IMR-90 (cell line): ENCODE data around the gene TMEM245. TPM values are rescaled to one million over a fixed set of nuclear protein-coding genes. Genes with fewer than 3 reads are reported as not detected.

Experiments
- ATAC-seq: fragments of 200-7000 bp; cut with Tn5 transposase; 2 replicates; pipeline ENCODE4 v1.9.1; 2020; ENCODE audit warnings: low read depth, mild to moderate bottlenecking, moderate library complexity
- BruUV-seq: library from RNA; stranded (reverse); fragments of 400-500 nt; replicated peaks from 2 replicates; lab custom pipeline; 2021; lab: Mats Ljungman, UMichigan
- CTCF ChIA-PET: fragments of 300-600 bp; formaldehyde crosslinking; extraction: SDS; loops from one replicate; lab custom pipeline; 2021; ENCODE audit warnings: antibody characterized with exemption; lab: Yijun Ruan, JAX
- POLR2A ChIA-PET: fragments of 300-600 bp; sonication (Branson Sonifier 250); formaldehyde crosslinking; loops from one replicate; lab custom pipeline; 2022; ENCODE audit warnings: antibody characterized with exemption; ENCODE audit not compliant: unreplicated experiment; lab: Charles Lee
- DNase-seq: peaks from one replicate; pipeline ENCODE4 v3.0.0; 2013
- H2AFZ ChIP-seq: replicated peaks from 2 replicates; pipeline ENCODE3; 2013; ENCODE audit warnings: low read length, mild to moderate bottlenecking; ENCODE audit not compliant: poor library complexity
- H2AK5ac ChIP-seq: 2 replicates; pipeline ENCODE4 v1.6.1; 2013; ENCODE audit warnings: low read depth, low read length, inconsistent platforms
- H2AK9ac ChIP-seq: replicated peaks from 2 replicates; pipeline ENCODE3; 2013; ENCODE audit warnings: mild to moderate bottlenecking, low read depth, low read length, moderate library complexity; ENCODE audit not compliant: poor library complexity
- H2BK120ac ChIP-seq: 2 replicates; pipeline ENCODE4 v1.6.1; 2013; ENCODE audit warnings: low read depth, low read length, inconsistent platforms
- H2BK15ac ChIP-seq: 3 replicates; pipeline ENCODE4 v1.6.1; 2013; ENCODE audit warnings: low read depth, low read length, inconsistent platforms
- H2BK20ac ChIP-seq: 2 replicates; pipeline ENCODE4 v1.6.1; 2013; ENCODE audit warnings: low read depth, mild to moderate bottlenecking, inconsistent platforms, low read length, moderate library complexity
- H2BK5ac ChIP-seq: 2 replicates; pipeline ENCODE4 v1.6.1; 2013; ENCODE audit warnings: mild to moderate bottlenecking, low read depth, low read length, inconsistent platforms; ENCODE audit not compliant: poor library complexity, severe bottlenecking
- H3K14ac ChIP-seq: replicated peaks from 2 replicates; pipeline ENCODE4 v1.6.1; 2013; ENCODE audit warnings: low read depth, low read length, inconsistent platforms
- H3K18ac ChIP-seq: 2 replicates; pipeline ENCODE4 v1.6.1; 2013; ENCODE audit warnings: low read depth, low read length, control low read depth
- H3K23ac ChIP-seq: 2 replicates; pipeline ENCODE4 v1.6.1; 2013; ENCODE audit warnings: low read depth, low read length, inconsistent platforms
- H3K27ac ChIP-seq: 2 replicates; pipeline ENCODE4 v1.5.1; 2013; ENCODE audit warnings: mild to moderate bottlenecking, control low read depth, low read length; ENCODE audit not compliant: insufficient read depth
- H3K27me3 ChIP-seq: 2 replicates; pipeline ENCODE4 v1.6.1; 2013; ENCODE audit warnings: low read length; ENCODE audit not compliant: control insufficient read depth, insufficient read depth
- H3K36me3 ChIP-seq: 2 replicates; pipeline ENCODE4 v1.6.1; 2013; ENCODE audit warnings: low read length, mixed read lengths; ENCODE audit not compliant: control insufficient read depth, insufficient read depth
- H3K4ac ChIP-seq: 2 replicates; pipeline ENCODE4 v1.6.1; 2013; ENCODE audit warnings: low read depth, low read length, inconsistent platforms
- H3K4me1 ChIP-seq: 2 replicates; pipeline ENCODE4 v1.6.1; 2013; ENCODE audit warnings: low read length, mixed read lengths; ENCODE audit not compliant: control insufficient read depth, insufficient read depth
- H3K4me2 ChIP-seq: 2 replicates; pipeline ENCODE4 v1.6.1; 2013; ENCODE audit warnings: low read depth, mild to moderate bottlenecking, control low read depth, low read length, moderate library complexity
- H3K4me3 ChIP-seq: 2 replicates; pipeline ENCODE4 v1.5.1; 2013; ENCODE audit warnings: low read depth, mild to moderate bottlenecking, control low read depth, low read length, moderate library complexity; ENCODE audit not compliant: insufficient read depth
- H3K56ac ChIP-seq: 2 replicates; pipeline ENCODE4 v1.6.1; 2013; ENCODE audit warnings: low read length, inconsistent platforms; ENCODE audit not compliant: insufficient read depth; ENCODE audit errors: extremely low read depth
- H3K79me1 ChIP-seq, 2 experiments: 2 replicates each; pipeline ENCODE4 v1.6.1; 2013; ENCODE audit warnings: low read length in 2 of 2, inconsistent platforms in 1 of 2, low read depth in 1 of 2
- H3K9ac ChIP-seq: 2 replicates; pipeline ENCODE4 v1.6.1; 2013; ENCODE audit warnings: low read depth, low read length, control low read depth
- H3K9me1 ChIP-seq: 2 replicates; pipeline ENCODE4 v1.6.1; 2013; ENCODE audit warnings: low read length, inconsistent platforms; ENCODE audit not compliant: insufficient read depth
- H3K9me3 ChIP-seq: 2 replicates; pipeline ENCODE4 v1.6.1; 2013; ENCODE audit warnings: low read length; ENCODE audit not compliant: control insufficient read depth, insufficient read depth
- H4K20me1 ChIP-seq: 2 replicates; pipeline ENCODE4 v1.6.1; 2013; ENCODE audit warnings: low read length, inconsistent platforms; ENCODE audit not compliant: insufficient read depth
- H4K5ac ChIP-seq: 2 replicates; pipeline ENCODE4 v1.6.1; 2013; ENCODE audit warnings: mild to moderate bottlenecking, low read depth, low read length, control low read depth
- H4K8ac ChIP-seq, 2 experiments: 2 replicates each; pipeline ENCODE4 v1.6.1; 2013; ENCODE audit warnings: low read depth in 2 of 2, low read length in 2 of 2, control low read depth in 1 of 2, inconsistent platforms in 1 of 2
- H4K91ac ChIP-seq: 2 replicates; pipeline ENCODE4 v1.6.1; 2013; ENCODE audit warnings: low read depth, low read length, inconsistent platforms; ENCODE audit not compliant: insufficient read depth
- CEBPB ChIP-seq: IDR thresholded peaks from 2 replicates; pipeline ENCODE4 v1.6.1; 2012; ENCODE audit warnings: low read depth, low read length, improper control_type of control experiment
- CHD1 ChIP-seq: IDR thresholded peaks from 2 replicates; pipeline ENCODE4 v1.6.1; 2012; ENCODE audit warnings: low read depth, low read length, improper control_type of control experiment
- FOS ChIP-seq: fragments of 150-350 bp; IDR thresholded peaks from 2 replicates; pipeline ENCODE4 v1.6.1; 2016; ENCODE audit warnings: low read depth, low read length
- MAFK ChIP-seq: IDR thresholded peaks from 2 replicates; pipeline ENCODE4 v1.6.1; 2012; ENCODE audit warnings: low read depth, low read length, improper control_type of control experiment
- MAZ ChIP-seq: IDR thresholded peaks from 2 replicates; pipeline ENCODE4 v1.6.1; 2012; ENCODE audit warnings: low read depth, mild to moderate bottlenecking, low read length, improper control_type of control experiment, moderate library complexity, borderline replicate concordance
- NFE2L2 ChIP-seq: fragments of 150-350 bp; IDR thresholded peaks from 2 replicates; pipeline ENCODE4 v1.6.1; 2016; ENCODE audit warnings: low read depth, mild to moderate bottlenecking, low read length
- POLR2A ChIP-seq: IDR thresholded peaks from 2 replicates; pipeline ENCODE4 v1.6.1; 2012; ENCODE audit warnings: mild to moderate bottlenecking, low read depth, low read length
- RAD21 ChIP-seq: IDR thresholded peaks from 2 replicates; pipeline ENCODE4 v1.6.1; 2012; ENCODE audit warnings: low read length, improper control_type of control experiment
- RCOR1 ChIP-seq: IDR thresholded peaks from 2 replicates; pipeline ENCODE4 v1.6.1; 2012; ENCODE audit warnings: mild to moderate bottlenecking, low read length, improper control_type of control experiment; ENCODE audit not compliant: insufficient replicate concordance
- RFX5 ChIP-seq: IDR thresholded peaks from 2 replicates; pipeline ENCODE4 v1.8.0; 2012; ENCODE audit warnings: low read depth, mild to moderate bottlenecking, low read length, moderate library complexity
- SMC3 ChIP-seq: fragments of 150-350 bp; IDR thresholded peaks from 2 replicates; pipeline ENCODE4 v1.6.1; 2016; ENCODE audit warnings: low read depth, mild to moderate bottlenecking, antibody characterized with exemption, low read length, moderate library complexity
- WGBS, 2 experiments: methylation state at CpG; one replicate each; pipeline versions ENCODE4 v1.1.5 to v1.1.7; 2013; ENCODE audit warnings: missing lambda C conversion rate in 2 of 2; ENCODE audit not compliant: insufficient read length in 1 of 2; ENCODE audit errors: extremely low coverage in 2 of 2; 5-methylcytosine and 5-hydroxymethylcytosine counted together
- dilution Hi-C: fragments of 300-500 bp; cut with HindIII; formaldehyde crosslinking; loops from one replicate; pipeline ENCODE4 v1.14.3; 2018; ENCODE audit warnings: low sequenced_read_pairs; ENCODE audit not compliant: unreplicated experiment
- in situ Hi-C: fragments of 300-500 bp; cut with MboI; formaldehyde crosslinking; loops from 3 replicates; pipeline ENCODE4 v1.14.3; 2019; ENCODE audit warnings: low sequenced_read_pairs, inconsistent platforms, mixed read lengths
- intact Hi-C: fragments of 100-400 bp; cut with micrococcal nuclease; formaldehyde crosslinking; loops from 2 replicates; pipeline ENCODE4 v1.10.0; 2022
- polyA plus RNA-seq, 3 experiments: library from polyadenylated mRNA; depleted of rRNA; stranded (reverse); fragments of >200 nt; gene quantifications; 2 replicates each; pipeline ENCODE4 v1.2.3, GENCODE V29; 2012; ENCODE audit warnings: low replicate concordance in 1 of 3
- total RNA-seq: library from RNA; depleted of rRNA; stranded (reverse); fragments of >200 nt; gene quantifications from 2 replicates; pipeline ENCODE4 v1.2.3, GENCODE V29; 2012
- TF ChIP-seq, protein P1 (sequence below): fragments of 150-350 bp; IDR thresholded peaks from 2 replicates; pipeline ENCODE4 v1.6.1; 2017; ENCODE audit warnings: mild to moderate bottlenecking, antibody characterized with exemption, low read length, low read depth
- TF ChIP-seq, protein P2 (sequence below): fragments of 150-350 bp; IDR thresholded peaks from 2 replicates; pipeline ENCODE4 v1.6.1; 2016; ENCODE audit warnings: low read depth, mild to moderate bottlenecking, low read length, moderate library complexity, borderline replicate concordance
- TF ChIP-seq, protein P3 (sequence below): conservative IDR thresholded peaks from 2 replicates; pipeline ENCODE4 v1.5.1; 2012; ENCODE audit warnings: mild to moderate bottlenecking, low read depth, low read length, improper control_type of control experiment

The TMEM245 gene
- total and polyA plus RNA-seq, 2 of the 4 experiments (the other 2 are of a cell fraction), result 24.8 to 57.9 TPM

DNA sequence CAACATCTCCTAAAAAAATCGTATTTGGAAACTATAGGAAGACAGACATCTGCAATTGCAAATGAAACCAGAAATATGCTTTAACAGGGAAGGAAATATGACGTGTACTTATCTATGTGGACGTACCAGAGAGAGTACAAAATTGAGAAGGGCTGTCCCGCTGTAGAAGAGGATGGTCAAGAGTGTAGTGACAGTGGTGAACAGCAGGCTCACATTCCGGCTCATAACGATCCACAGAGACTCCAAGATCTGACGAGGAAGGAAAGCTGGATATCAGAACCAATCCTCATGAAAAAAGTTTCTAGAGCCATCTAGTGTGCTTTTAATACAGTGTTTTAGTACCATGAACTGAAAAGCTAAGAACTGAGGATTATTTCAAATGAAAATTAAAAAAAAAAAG is 69.3 kb downstream of the TMEM245 start:
- in situ Hi-C loops (loop anchor here (25.0 kb wide), 1 partner anchor 262 kb away; the partner anchor contains the start of gene EPB41L4B), dilution Hi-C loops (no loop called here), intact Hi-C loops (no loop called here)
- Histone ChIP-seq H3K56ac (no peak overlapping the region), H3K4me3 (no peak overlapping the region), H3K27me3 (no peaks in the 10 kb centered on the region), H2BK20ac (no peak overlapping the region), H4K8ac (no peak overlapping the region), H3K23ac (no peak overlapping the region), H3K4ac (no peak overlapping the region), H2BK5ac (no peak overlapping the region), H4K5ac (no peak overlapping the region), H3K14ac (no peak overlapping the region), H4K91ac (no peak overlapping the region), H2AFZ (no peak overlapping the region), H2AK9ac (no peak overlapping the region), H2BK120ac (no peak overlapping the region), H3K18ac (no peak overlapping the region), H3K9ac (no peak overlapping the region), H3K79me1 (peaks cover 3 to 4% of the 10 kb centered on the region in 2 experiments; a peak in 2 of 4 replicates), H3K4me2 (no peak overlapping the region), H3K36me3 (peaks cover 30% of the 10 kb centered on the region), H2BK15ac (no peak overlapping the region), H3K9me3 (no peaks in the 10 kb centered on the region), H3K9me1 (no peaks in the 10 kb centered on the region), H2AK5ac (no peak overlapping the region), H4K20me1 (no peaks in the 10 kb centered on the region), H3K4me1 (no peaks in the 10 kb centered on the region), H3K27ac (no peak overlapping the region)
- ATAC-seq, result no peak
- WGBS, 2 experiments, result 67% methylated on average over 3 of the region's 7 CpGs; no CpG with 5 or more reads in 1 of the 2 experiments
- no TSS peak for BruUV-seq
- TF ChIP-seq CEBPB (no peak), RAD21 (no peak), SMC3 (no peak), MAZ (no peak), NFE2L2 (no peak), FOS (no peak), POLR2A (no peak), MAFK (no peak), CHD1 (no peak), RCOR1 (no peak), RFX5 (no peak)
- TF ChIP-seq, protein P1, sequence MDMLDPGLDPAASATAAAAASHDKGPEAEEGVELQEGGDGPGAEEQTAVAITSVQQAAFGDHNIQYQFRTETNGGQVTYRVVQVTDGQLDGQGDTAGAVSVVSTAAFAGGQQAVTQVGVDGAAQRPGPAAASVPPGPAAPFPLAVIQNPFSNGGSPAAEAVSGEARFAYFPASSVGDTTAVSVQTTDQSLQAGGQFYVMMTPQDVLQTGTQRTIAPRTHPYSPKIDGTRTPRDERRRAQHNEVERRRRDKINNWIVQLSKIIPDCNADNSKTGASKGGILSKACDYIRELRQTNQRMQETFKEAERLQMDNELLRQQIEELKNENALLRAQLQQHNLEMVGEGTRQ, result no peak
- TF ChIP-seq, protein P2, sequence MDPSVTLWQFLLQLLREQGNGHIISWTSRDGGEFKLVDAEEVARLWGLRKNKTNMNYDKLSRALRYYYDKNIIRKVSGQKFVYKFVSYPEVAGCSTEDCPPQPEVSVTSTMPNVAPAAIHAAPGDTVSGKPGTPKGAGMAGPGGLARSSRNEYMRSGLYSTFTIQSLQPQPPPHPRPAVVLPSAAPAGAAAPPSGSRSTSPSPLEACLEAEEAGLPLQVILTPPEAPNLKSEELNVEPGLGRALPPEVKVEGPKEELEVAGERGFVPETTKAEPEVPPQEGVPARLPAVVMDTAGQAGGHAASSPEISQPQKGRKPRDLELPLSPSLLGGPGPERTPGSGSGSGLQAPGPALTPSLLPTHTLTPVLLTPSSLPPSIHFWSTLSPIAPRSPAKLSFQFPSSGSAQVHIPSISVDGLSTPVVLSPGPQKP, result no peak
- TF ChIP-seq, protein P3, sequence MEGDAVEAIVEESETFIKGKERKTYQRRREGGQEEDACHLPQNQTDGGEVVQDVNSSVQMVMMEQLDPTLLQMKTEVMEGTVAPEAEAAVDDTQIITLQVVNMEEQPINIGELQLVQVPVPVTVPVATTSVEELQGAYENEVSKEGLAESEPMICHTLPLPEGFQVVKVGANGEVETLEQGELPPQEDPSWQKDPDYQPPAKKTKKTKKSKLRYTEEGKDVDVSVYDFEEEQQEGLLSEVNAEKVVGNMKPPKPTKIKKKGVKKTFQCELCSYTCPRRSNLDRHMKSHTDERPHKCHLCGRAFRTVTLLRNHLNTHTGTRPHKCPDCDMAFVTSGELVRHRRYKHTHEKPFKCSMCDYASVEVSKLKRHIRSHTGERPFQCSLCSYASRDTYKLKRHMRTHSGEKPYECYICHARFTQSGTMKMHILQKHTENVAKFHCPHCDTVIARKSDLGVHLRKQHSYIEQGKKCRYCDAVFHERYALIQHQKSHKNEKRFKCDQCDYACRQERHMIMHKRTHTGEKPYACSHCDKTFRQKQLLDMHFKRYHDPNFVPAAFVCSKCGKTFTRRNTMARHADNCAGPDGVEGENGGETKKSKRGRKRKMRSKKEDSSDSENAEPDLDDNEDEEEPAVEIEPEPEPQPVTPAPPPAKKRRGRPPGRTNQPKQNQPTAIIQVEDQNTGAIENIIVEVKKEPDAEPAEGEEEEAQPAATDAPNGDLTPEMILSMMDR, result no peak
- no peak for DNase-seq
- ChIA-PET CTCF (no interaction called here), POLR2A (no interaction called here)
